Inferior parietal cortex (tissue), 1 donor: ENCODE measurements around the gene GSAP.
"Not testable (repeated sequence)": the region's sequence is repeated elsewhere in the genome, so short reads cannot be mapped to it uniquely, and the experiment has no call there.

Source experiments
- DNase-seq: peaks from one replicate; pipeline ENCODE4 v3.0.0-alpha.2; 2016; ENCODE audit errors: extremely low spot score

Gene GSAP

DNA sequence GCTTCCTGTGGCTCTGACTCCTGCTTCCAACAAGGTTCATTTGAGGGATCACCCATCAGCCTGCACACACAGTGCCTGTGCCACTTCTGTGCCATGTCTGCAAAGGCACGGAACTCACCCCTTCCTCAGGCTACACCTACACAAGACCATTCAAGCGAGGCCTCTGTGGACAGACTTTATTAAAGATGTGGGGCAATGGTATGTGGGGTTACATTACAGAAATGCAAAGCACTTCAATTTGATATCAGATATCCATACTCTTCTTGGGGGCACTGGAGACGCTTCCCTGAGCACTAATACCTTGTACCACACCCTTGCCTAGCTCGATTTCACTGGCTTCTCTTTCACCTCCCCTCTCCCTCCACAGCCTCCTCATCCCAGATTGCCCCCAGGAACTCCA is 132.1 kb downstream of the GSAP start:
- DNase-seq: no peak

DNA sequence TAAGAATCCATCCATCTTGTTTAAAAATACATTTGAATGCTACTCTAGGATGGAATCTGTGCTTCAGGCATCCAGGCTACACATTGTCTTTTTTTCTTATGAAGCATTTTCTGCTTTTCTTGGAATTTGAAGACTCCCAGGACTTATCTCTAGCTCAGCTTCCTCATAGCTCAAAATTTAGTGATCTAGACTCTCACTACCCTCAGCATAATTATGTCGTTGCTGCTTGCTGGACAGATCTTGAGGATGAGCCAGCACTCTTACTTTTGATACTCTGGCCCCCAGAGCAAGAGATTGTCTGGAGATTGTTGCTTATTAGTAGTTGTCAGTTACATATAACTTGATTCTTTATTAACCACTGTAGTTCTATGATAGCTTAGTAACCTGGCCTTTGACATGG is 133.3 kb downstream of the GSAP start:
- no peak for DNase-seq

DNA sequence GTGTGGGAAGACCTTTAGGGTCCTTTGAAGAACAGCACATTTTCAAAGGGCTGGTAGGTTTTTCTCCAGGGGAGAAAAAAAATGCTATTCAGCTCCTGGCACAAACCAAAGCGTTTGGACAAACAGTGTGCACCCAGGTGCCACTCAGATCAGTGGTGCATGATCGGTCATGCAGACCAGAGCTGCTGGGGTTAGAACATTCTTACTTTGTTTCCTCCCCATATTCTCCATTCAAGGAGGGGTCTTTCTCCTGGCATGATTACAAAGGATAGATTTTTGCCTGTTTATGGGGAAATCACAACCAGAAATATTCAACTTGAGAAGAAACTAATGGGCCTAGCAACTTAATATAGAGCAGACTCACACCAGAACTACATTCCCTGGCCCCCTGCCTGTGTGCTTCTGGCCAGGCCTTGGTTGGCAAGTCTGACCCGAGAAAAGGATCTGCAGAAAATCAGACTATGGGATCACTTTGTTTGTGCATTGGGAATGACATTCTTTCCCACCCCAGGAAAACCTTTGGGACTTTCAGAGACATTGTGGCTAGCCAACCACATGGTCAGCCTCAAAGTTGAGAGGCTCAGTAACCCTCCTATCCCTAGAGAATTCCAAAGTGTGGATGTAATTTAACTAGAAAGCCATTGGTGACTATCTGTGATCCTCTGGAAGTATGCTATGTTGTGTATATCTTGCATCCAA is 134.2 kb downstream of the GSAP start:
- DNase-seq: no peak

DNA sequence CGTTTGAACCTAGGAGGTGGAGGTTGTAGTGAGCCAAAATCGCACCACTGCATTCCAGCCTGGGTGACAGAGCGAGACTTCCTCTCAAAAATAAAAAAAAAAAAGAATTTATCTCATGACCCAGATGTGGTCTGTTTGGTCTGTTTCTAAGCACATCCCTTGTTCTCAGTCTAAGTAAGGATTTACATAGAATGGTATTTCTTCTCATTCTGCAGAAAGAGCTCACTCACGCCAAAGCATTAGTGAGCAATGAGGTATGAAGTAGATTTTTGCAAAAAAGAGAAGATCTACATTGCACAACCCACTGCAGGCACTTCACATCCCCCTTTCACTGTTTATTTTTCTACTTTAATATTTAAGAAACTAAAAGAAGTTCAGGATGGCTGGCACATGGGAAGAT is 140.0 kb downstream of the GSAP start:
- DNase-seq: no peak

DNA sequence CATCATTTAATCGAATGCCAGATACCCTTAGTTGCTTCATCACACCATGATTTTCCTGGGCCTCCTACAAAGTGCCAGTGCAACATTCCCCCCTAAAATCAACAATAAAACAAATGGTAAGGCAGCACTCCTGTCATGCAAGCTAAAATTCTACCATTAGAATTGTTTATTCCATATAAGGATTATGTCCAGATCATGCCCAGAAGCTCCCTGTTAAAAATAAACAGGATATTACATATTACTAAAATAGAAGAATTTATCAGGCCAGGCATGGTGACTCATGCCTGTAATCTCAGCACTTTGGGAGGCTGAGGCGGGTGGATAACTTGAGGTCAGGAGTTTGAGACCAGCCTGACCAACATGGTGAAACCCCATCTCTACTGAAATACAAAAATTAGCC is 140.5 kb downstream of the GSAP start:
- DNase-seq: not testable (repeated sequence)

DNA sequence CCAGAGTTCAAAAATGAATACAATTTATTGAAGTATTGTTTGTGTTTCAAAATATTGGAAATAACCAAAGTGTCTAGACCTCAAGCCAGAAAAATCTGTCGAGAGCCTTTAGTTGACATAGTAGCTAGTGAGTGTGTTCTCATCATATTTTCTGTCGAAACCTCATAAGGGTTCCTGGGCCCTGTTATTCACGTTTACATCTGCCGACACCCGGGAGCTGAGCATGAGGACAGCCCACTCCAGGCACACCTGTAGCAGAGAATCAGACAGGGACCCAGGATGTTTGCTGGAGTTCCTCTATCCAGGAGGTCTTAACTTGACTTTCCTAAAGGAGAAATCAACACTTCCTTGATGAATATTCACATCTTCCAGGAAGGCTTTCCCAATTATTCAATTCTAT is 144.4 kb downstream of the GSAP start:
- no peak for DNase-seq

DNA sequence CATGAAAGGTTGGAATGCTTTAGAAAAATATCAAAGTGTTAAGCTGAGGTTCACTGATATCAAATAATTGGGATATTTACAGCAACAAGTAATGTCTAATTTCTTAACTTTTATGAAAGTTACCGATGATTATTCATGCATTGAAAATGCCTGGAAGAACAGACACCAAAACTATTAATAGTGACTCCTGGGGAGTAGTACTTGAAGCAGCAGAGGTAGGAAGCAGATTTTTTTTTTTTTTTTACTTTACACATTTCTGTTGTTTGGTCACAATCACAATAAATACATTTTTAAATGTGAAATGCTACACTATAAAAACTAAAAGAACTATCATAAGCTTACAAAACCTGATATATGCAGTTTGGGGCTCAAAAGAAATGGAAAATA is 146.1 kb downstream of the GSAP start:
- DNase-seq: no peak

DNA sequence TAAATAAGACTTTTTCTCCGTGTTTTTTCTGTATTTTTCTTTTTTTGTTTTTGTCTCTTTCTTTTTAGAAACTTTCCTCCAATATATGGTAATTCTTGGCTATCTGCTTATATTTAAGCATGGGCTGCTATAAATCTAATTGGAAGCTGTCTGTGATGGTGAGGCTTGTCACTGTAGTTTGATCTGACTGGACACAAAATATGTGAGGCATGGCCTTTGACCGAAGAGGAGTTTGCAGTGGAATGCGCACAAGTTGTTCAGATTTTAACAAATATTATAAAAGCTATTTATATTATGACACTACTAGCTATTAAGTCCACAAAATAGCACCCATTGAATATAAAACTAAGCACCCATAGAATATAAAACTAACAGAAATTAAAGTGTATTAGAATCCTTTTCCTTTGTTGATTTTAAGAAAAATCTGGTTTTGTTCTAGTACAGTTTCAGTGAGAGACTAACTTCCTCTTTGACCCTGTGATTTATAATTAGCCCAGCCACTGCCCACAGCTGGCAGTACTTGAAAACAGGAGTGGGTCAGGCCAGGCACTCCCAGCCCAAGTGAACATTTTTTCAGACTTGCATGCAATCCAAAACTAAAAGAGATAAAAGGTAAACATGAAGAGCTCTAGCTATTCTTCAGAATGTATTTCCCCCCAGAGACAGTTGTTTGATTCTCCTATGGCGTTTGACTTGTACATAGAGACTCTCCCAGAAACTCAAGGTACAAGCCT is 146.6 kb downstream of the GSAP start:
- DNase-seq: no peak

DNA sequence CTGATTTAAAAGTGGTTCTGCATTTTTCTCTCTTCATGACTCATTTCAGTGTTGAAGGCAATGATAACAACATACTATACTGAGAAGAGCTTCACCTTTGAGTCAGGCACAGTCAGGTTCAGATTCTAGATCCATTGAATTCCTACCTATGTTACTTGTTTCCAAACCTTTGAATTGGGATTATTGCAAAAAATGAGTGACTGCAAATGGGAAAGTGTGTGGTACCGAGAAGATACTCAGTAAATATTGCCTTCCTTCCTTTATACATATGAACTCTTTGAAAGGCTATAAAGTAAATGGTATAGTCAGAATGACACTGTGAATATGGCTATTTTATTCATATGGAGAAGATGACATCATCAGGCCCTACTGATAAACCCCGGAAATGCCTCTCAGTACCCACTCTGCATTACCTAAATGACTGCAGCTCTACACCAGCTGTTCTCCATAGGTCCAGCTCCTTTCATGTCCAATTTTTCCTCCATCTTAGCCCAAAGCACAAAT is 149.8 kb downstream of the GSAP start:
- DNase-seq: no peak

DNA sequence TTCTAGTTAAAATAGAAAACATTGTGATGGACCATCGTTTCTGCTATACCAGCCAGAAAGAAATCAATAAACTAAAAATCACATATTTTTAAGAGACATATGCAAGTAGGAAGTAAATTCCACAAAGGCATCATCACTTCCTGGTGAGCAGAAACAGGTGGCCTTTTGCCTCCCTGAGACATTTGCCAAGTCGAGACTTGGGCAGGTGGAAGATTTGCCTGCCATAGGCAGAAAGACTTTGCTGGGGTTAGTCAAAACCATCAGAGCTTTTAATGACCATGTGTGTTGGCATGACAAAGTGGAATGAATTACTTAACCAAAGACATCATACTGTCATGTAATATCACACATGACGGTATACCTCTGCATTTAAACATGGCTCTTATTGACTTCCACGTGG is 150.5 kb downstream of the GSAP start:
- no peak for DNase-seq

DNA sequence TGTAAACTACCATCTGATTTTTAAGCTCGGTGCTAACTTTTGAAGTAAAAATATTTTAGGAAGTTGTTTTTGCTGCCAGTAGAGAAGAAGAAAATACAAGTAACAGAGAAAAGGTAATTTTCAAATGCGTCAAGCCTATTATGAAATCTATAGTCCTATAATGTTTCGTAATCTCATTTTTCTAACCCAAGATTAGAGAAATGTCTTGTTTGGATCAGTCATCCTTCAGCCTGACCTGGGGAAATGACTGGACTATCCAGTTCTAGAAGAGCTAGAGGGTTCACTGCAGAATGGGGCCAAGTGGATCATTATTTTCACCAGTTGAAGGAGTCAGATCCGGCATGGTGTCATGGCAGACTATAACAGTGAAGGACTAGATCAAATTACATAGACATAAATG is 153.8 kb downstream of the GSAP start:
- no peak for DNase-seq
